Measurements from ENCODE around the gene PLXNA2. TPM values are rescaled to one million over a fixed set of nuclear protein-coding genes. Genes with fewer than 3 reads are reported as not detected.

The PLXNA2 gene
- total RNA-seq, 1 experiment from 2014 or later, result 10.2 TPM

- no TSS peak for BruUV-seq (replicated peaks)
- POLR2A ChIA-PET (ENCODE audit: unreplicated experiment), result no interaction called here
- Histone ChIP-seq H3K9me2 (ENCODE audit: insufficient read depth) (no peaks in the 10 kb centered on the region), H3K4me2 (no peak overlapping the region), H2AFZ (no peak overlapping the region), H3K27me3 (ENCODE audit: insufficient read depth, low read depth) (no peaks in the 10 kb centered on the region), H3K4me3 (no peak overlapping the region), H3K36me3 (ENCODE audit: low read depth) (no peaks in the 10 kb centered on the region), H3K4me1 (replicated peaks; ENCODE audit: insufficient read depth) (no peaks in the 10 kb centered on the region), H3F3A (ENCODE audit: insufficient read depth, low read depth) (no peaks in the 10 kb centered on the region), H3K9me3 (ENCODE audit: insufficient read depth, low read depth) (no peaks in the 10 kb centered on the region), H4K20me1 (ENCODE audit: insufficient read depth) (no peaks in the 10 kb centered on the region), H3K79me2 (ENCODE audit: low read depth) (no peaks in the 10 kb centered on the region), H3K27ac (no peak overlapping the region)
- intact Hi-C loops (cut with micrococcal nuclease; ENCODE audit: unreplicated experiment), result no loop called here
- CTCF ChIA-PET, result no interaction called here
- no peak for TF ChIP-seq CTCF (conservative IDR thresholded peaks at IDR 0.05)
- TF ChIP-seq EZH2 (IDR thresholded peaks at IDR 0.05; ENCODE audit: low read depth), result no peak
- DNase-seq, result no peak
Measured at GRCh38 chr1:208069908-208070307, 174.3 kb downstream of the PLXNA2 start.

- Histone ChIP-seq H3K27ac (no peak overlapping the region), H3K9me2 (ENCODE audit: insufficient read depth) (no peaks in the 10 kb centered on the region), H3K36me3 (ENCODE audit: low read depth) (no peaks in the 10 kb centered on the region), H3K4me2 (no peak overlapping the region), H3K4me1 (replicated peaks; ENCODE audit: insufficient read depth) (no peaks in the 10 kb centered on the region), H2AFZ (no peak overlapping the region), H4K20me1 (ENCODE audit: insufficient read depth) (no peaks in the 10 kb centered on the region), H3K27me3 (ENCODE audit: insufficient read depth, low read depth) (no peaks in the 10 kb centered on the region), H3F3A (ENCODE audit: insufficient read depth, low read depth) (no peaks in the 10 kb centered on the region), H3K79me2 (ENCODE audit: low read depth) (no peaks in the 10 kb centered on the region), H3K4me3 (no peak overlapping the region), H3K9me3 (ENCODE audit: insufficient read depth, low read depth) (no peaks in the 10 kb centered on the region)
- no TSS peak for BruUV-seq (replicated peaks)
- POLR2A ChIA-PET (ENCODE audit: unreplicated experiment), result interaction anchor here (0.6 kb wide), 1 partner anchor 11 kb away, joined by 4 read pairs; no protein-coding TSS in a partner anchor
- no peak for TF ChIP-seq CTCF (conservative IDR thresholded peaks at IDR 0.05)
- no peak for TF ChIP-seq EZH2 (IDR thresholded peaks at IDR 0.05; ENCODE audit: low read depth)
- no peak for DNase-seq
- CTCF ChIA-PET, result no interaction called here
- intact Hi-C loops (cut with micrococcal nuclease; ENCODE audit: unreplicated experiment), result no loop called here
Measured at GRCh38 chr1:208069317-208069716, 174.9 kb downstream of the PLXNA2 start.

- H3K9me3 ChIP-seq (ENCODE audit: insufficient read depth, low read depth), result no peaks in the 10 kb centered on the region
- no peak for TF ChIP-seq CTCF (conservative IDR thresholded peaks at IDR 0.05)
- no peak for TF ChIP-seq EZH2 (IDR thresholded peaks at IDR 0.05; ENCODE audit: low read depth)
- H3K4me2 ChIP-seq, result no peak overlapping the region
- H3K27me3 ChIP-seq (ENCODE audit: insufficient read depth, low read depth), result no peaks in the 10 kb centered on the region
- H3K4me1 ChIP-seq (replicated peaks; ENCODE audit: insufficient read depth), result no peaks in the 10 kb centered on the region
- H3K4me3 ChIP-seq, result no peak overlapping the region
- no peaks in the 10 kb centered on the region for H4K20me1 ChIP-seq (ENCODE audit: insufficient read depth)
- POLR2A ChIA-PET (ENCODE audit: unreplicated experiment), result interaction anchor here (0.6 kb wide), 1 partner anchor 10 kb away, joined by 4 read pairs; no protein-coding TSS in a partner anchor
- H3K79me2 ChIP-seq (ENCODE audit: low read depth), result no peaks in the 10 kb centered on the region
- H2AFZ ChIP-seq, result no peak overlapping the region
- intact Hi-C loops (cut with micrococcal nuclease; ENCODE audit: unreplicated experiment), result no loop called here
- H3F3A ChIP-seq (ENCODE audit: insufficient read depth, low read depth), result no peaks in the 10 kb centered on the region
- BruUV-seq (replicated peaks), result no TSS peak
- H3K27ac ChIP-seq, result no peak overlapping the region
- no peak for DNase-seq
- no peaks in the 10 kb centered on the region for H3K9me2 ChIP-seq (ENCODE audit: insufficient read depth)
- H3K36me3 ChIP-seq (ENCODE audit: low read depth), result no peaks in the 10 kb centered on the region
- CTCF ChIA-PET, result no interaction called here
Measured at GRCh38 chr1:208068908-208069307, 175.3 kb downstream of the PLXNA2 start.

Measured in PC-9 (cell line).